ENCODE data around the gene BARX1.
"Not testable (repeated sequence)": the region's sequence is repeated elsewhere in the genome, so short reads cannot be mapped to it uniquely, and the experiment has no call there.

BARX1 gene, protein sequence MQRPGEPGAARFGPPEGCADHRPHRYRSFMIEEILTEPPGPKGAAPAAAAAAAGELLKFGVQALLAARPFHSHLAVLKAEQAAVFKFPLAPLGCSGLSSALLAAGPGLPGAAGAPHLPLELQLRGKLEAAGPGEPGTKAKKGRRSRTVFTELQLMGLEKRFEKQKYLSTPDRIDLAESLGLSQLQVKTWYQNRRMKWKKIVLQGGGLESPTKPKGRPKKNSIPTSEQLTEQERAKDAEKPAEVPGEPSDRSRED

DNA sequence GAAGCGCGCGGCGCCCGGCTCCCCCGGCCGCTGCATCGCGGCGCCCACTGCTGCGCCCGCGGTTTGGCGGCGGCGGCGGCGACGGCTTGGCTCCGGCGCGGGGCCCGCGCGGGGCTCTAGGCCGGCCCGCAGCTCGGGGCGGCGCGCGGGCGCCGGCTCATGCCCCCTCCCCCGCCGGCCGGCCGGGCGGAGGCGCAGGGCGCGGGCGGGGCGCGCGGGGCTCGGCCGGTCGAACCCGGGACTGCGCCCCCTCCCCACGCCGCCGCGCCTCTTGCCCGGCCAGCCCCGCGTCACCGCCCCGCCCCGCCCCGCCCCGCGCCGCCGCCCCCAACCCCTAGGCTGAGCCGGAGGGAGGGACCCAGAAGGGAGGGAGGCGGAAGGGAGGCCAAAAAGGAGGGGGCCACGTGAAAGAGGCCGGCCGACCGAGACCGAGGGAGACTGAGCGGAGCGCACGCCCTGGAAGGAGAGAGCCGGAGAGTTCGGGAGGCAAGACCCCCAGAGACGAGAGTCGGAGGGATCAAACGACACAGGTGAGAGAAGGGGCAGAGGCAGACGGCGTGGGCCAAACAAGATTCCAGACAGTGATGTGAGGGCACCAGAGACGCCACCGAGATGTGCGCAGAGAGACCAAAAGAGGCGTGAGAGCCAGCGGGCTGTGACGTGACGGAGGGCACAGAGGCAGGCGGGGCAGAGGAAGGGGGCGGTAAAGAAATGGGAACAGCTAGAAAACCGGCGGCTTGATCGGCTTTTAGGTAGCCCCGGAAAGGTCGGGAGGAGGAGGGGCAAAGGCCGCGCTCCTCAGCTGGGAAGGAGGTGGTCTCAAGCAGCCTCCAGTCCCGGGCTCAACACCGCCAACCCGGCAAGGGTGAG, at the start of gene BARX1:
Gene BARX1 (minus strand): TSS at position 245 of the 870 bp plus-strand sequence. CDS start 209 bp downstream, at position 36.
- no peak for DNase-seq (ENCODE audit: low spot score)

DNA sequence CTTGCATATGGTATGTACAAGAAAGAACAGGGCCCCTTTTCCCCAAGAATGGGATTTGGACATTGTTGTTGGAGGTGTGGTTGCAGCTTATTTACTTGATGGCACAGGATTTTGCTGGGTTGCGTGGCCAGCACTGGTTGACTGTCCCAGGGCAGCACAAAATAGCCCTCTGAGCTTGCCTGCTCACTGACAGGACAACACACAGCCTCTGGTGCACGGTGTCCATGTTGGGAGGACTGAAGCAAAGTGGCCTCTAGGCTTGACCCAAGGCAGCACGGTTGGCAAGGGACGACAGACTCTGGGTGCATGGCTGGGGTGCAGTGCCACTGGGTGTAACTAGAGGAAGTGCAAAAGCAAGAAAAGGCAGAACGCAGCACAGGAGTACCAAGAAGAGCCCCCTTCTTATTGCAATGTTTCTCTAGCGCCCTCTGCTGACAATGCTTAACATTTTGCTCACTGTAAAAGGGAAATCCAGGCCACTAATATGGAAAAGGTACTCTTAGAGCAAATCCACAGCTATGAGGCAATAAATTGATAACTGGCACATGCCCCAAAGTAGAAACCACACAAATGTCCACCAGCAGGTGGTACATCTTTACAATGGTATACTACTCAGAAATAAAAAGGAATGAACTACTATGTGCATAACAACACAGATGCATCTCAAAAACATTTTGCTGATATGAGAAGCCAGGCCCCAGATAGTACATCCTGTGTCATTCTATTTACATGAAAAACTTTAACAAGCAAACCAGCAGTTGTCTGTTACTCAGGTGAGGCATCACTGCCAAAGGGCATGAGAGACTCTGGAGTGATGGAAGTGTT, 47.4 kb upstream of the BARX1 start:
- DNase-seq (ENCODE audit: low spot score): peak; percentile 15

DNA sequence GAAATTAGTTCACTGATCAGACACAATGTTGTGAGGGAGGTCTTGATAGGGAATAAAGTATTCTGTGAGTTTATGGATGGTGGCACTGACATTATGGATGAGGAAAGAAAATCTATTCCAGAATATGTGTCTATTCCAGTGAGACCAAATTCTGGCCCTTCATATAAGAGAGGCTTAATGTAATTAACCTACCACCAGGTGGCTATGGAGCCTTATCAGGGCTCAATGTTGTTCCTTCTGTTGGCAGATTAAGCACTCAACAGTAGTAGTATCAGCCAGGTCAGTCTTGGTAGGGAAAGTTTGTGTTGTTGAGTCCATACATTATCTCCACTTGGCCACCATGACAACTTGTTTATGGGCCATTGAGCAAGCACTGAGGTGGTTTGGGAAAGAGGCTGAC, 41.7 kb upstream of the BARX1 start:
- no peak for DNase-seq (ENCODE audit: low spot score)

DNA sequence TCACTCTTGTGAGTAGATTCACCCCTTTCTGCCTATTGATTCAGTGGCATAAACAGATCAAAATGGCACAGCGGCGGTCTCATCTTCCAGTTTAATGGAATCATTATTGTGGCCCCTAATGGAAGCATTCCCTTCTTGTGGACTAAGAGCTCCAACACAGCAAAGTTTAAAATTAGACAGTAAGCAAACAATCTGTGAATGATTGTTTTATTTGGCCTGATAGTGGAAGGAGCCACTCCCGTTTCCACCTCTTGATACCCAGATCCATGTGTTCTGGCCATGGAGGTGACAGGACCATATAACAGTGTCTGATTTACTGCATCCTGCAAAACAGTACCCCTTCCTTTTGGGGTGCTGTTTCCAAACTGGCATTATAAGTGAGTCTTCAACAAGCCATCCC, 41.2 kb upstream of the BARX1 start:
- no peak for DNase-seq (ENCODE audit: low spot score)

DNA sequence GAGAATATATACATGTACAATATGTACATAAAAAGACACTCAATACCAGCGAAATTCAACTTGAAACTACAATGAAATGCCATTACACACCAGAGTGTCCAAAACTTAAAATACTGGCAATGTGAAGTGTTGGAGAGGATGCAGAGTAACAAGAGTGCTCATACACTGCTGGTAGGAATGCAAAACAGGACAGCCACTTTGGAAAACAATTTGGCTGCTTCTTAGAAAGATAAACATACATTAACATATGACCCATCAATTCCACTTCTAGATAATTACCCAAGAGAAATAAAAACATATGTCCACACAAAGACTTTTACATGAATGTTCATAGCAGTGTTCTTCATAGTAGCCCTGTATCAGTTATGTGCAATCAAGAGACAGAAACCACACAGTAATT, 39.4 kb upstream of the BARX1 start:
- DNase-seq (ENCODE audit: low spot score): no peak

DNA sequence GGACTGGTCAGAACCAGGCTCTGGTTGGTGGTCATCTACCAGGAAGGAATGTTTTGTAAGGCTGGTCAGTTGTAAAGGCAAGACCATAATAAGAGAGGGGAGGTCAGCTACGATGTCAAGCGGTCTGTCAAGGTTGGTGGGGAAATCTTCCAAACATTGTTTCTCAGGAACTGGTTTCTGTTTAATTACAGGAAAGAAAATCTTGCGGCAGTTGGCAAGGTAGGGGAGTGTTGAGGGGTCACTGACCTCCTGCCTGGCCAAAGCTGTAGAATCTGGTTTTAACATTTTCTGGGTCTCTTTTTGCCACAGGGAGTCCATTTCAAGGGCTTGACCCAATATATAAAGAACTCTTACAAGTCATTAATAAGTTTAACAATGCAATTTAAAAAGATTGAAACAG, 39.0 kb upstream of the BARX1 start:
- DNase-seq (ENCODE audit: low spot score): no peak

DNA sequence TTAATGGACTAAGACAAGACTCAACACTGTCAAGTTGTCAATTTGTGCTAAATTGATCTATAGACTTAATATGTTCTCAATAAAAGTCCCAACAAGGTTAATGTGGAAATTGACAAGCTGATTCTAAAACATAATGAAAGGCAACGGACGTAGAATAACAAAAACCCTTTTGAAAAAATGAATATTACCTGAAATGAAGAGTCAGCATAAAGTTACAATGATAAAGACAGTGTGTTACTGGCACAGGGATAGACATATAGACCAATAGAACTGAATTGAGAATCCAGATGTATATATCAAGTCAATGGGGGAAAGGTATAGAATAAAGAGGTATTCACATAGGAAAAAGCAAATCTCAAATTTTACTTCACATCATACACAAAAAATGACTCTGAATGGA, 37.7 kb upstream of the BARX1 start:
- no peak for DNase-seq (ENCODE audit: low spot score)

DNA sequence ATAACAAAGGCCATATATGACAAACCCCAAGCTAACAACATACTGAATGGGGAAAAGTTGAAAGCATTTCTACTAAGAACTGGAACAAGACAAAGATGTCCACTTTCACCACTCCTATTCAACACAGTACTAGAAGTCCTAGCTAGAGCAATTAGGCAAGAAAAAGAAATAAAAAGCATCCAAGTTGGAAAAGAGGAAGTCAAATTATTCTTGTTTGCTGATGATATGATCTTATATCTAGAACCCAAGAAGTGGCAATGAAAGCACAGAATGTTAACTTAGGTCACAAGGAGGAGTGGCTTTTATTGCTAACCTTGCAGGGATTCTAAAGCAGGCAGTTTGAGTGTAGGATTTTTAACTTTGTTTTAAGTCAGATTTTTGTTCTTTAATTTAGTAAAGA, 35.3 kb upstream of the BARX1 start:
- DNase-seq (ENCODE audit: low spot score): no peak

DNA sequence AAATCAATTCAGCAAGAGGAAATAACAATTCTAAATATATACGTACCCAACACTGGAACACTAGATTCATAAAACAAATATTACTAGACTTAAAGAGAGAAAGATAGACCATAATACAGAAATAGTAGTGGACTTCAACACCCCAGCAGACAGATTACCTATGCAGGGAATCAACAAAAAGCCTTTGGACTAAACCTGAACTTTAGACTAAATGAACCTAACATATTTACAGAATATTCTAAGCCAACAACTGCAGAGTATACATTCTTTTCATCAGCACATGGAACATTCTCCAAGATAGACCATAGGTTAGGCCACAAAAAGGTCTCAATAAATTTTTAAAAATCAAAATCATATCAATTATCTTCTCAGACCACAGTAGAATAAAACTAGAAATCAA, 32.9 kb upstream of the BARX1 start:
- DNase-seq (ENCODE audit: low spot score): no peak

DNA sequence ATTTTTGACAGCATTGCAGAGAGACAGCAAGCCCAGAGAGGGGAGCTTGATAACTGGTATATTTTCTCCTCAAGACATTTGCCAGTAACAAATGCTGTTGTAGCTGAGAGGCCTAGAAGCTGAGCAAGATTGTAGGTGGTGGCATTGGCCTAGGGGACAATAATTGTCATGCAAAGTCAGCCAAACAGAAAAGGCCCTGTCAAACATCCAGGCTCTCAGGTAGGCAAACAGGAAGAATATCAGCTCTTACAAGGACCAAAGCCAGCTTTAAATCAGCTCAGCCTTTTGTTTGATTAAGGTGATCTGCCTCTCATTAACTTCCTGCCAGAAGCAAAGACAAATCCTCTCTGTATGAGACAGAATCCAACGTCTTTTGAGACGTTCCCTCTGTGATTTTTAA, 29.7 kb upstream of the BARX1 start:
- DNase-seq (ENCODE audit: low spot score): no peak

DNA sequence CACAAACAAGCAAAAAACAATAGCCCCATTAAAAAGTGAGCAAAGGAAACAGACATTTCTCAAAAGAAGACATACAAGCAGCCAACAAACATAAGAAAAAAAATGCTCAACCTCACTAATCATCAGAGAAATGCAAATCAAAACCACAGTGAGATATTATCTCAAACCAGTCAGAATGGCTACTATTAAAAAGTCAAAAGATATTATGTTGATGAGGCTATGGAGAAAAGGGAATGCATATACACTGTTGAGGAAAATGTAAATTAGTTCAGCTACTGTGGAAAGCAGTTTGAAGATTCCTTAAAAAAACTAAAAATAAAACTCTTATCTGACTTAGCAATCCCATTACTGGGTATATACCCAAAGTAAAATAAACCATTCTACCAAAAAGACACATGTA, 28.7 kb upstream of the BARX1 start:
- DNase-seq (ENCODE audit: low spot score): no peak

DNA sequence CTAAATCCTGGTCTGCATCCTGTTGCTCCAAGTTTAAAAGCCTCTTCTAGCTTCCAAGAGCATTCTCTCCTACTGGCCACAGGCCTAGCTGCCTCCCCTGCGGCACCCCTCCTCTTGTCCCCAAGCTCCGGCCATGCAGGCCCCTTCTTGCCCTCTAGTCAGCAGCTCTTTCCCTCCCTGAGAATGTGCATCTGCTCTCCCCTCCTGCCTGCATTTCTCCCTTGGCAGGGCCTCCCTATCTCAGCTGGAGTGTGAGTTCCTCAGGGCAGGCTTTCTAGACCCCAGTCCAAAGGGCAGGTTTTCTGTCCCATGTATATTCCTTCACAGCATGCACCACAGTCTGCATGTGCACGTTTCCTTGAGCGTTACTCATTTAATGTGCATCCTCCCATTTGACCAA, 24.6 kb upstream of the BARX1 start:
- no peak for DNase-seq (ENCODE audit: low spot score)

DNA sequence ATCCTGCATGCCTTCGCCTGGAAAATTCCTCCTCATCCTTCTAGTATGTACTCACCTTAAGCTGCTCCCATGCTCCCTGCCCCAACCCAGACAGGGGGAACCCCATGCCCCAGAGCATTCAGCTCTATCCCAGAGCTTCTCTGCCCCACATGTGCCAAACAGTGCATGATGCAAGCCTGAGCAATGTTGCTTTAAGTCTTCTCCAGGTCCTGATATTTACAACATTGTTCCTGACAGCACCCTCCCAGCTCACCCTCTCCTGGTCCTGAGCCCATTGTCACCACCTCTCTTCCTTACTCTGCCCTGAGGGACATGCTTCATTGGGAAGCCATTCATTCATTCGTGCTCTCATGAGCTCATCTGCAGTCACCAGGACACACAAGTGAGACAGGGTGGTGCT, 23.4 kb upstream of the BARX1 start:
- DNase-seq (ENCODE audit: low spot score): no peak

DNA sequence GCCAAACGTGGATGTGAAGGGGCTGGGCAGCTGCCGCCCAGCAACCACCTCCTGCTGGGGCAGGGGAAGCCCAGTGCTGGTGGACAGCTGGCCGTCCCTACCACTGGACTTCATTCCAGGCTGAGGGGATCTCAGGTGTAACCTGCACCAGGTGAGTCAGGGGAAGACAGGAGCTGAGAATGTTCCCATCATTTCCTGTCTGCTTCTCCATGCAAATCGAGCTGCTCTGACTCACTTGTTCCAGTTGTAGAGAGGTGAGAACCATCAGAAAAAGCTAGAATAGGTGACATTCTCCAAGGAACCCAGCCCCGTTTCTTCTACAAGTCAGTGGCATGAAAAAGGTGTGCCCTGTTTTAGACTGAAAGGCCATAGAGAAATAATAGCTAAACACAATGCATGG, 21.8 kb upstream of the BARX1 start:
- no peak for DNase-seq (ENCODE audit: low spot score)

DNA sequence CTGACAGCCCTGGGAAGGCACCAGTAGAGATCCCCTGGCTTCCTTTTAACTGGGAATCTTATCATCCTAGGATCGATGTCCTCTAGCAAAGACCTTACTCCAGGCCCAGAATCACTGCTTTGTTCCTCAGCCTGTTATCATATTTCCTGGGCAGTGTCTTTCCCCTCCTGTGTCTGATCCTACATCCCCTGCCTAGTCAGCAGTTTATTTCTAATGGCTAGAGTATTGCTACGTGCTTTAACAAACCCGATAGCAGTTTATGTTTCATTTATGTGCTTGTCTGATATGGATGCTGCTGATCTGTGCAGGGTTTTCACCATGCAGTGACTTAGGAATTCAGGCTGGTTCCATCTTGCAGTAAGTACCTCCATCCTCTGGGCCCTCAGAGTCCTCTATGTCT, 20.9 kb upstream of the BARX1 start:
- DNase-seq (ENCODE audit: low spot score): no peak

DNA sequence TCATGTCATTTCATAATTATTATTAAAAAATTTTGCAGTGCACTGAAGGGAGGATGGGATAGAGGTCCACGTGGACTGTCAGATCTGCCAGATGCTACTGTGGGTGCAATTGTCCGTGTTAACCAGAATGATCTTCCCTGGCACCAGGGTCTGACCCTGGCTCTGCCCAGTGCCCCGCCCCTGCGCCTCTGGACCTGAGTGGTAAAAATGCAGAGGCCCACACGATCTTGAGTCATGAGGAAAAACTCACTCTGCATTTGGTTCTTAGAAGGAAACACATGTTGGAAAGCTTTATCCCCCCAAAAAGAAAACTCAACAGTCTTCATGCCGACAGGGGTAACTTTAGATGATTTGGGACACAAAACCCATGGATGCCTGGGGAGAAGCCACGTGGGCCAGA, 20.1 kb upstream of the BARX1 start:
- no peak for DNase-seq (ENCODE audit: low spot score)

DNA sequence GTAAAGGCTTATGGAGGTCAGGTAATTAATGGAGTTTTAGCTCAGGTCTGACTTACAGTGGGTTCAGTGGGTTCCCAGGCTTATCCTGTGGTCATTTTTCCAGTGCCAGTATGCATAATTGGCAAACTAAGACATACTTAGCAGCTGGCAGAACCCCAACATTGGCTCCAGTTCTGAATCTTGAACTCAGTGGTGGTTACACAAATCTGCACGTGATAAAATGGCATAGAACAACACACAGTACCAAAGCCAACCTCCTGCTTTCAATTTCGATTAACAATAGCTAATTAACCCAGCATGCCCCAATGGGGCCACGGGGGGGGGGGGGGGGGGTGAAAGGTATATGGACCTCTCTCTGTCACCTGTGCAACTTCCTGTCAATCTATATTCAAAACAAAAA, 19.0 kb upstream of the BARX1 start:
- DNase-seq (ENCODE audit: low spot score): no peak

DNA sequence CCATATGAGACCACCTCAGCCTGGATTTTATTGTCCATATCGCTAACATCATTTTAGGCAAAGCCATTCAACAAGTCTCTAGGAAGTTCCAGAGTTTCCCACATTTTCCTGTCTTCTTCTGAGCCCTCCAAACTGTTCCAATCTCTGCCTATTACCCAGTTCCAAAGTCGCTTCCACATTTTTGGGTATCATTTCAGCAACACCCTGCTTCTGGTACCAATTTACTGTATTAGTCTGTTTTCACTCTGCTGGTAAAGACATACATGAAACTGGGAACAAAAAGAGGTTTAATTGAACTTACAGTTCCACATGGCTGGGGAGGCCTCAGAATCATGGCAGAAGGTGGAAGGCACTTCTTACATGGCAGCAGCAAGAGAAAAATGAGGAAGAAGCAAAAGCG, 17.5 kb upstream of the BARX1 start:
- DNase-seq (ENCODE audit: low spot score): not testable (repeated sequence)

DNA sequence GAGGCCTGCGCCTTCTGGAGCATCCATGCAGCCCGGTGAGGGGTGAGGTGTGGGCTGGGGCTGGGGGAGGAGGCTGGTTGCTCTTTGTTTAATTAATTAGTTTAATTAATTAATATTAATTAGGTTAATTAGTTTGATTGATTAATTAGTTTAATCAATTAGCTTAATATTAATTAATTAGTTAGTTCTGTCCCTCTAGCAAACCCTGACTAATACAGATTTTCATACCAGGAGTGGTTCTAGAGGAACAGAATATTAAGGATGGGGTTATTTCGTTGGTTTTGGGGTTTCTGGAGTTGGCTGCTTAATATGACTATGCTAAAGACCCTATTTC, 14.1 kb upstream of the BARX1 start:
- no peak for DNase-seq (ENCODE audit: low spot score)

DNA sequence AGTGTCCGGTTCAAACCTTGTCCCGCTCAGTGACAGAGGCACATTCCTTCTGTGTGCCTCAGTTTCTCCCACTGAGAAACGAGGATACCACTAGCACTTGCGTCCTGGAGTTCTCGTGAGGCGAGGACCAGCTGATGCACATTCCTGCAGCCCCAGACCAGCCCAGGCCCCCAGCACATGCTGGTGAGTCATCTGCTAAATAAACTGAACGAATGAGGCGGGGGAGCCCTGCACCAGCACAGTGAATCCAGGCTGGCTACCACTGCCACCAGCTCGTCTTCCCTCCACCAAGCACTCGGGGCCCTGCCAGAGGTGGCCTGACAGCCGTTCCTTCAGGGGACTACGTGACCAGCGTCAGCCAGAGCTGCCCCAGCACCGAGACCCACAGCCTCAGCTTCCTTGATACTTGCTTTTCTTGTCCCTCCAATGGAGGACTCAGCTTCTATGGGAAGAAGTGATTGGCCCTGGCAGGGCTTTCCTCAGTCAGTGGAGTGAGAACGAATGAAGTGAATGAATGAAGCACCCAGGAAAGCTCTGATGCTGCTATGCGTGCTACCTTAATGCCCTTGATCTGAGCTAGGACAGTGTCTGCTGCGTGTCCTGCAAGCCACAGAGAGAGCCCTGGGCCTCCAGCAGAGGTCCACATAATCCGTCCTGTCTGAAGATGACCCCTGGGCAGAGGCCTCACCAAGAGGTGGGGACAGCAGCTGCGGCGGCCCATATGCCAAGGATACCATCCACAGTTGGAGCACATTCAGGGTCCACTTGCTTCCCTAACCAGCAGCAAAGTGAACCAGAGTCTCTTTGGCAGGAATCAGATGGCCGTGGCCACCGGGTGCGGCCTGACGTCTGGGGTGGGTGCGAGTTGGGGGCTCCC, 13.5 kb upstream of the BARX1 start:
- DNase-seq (ENCODE audit: low spot score): no peak

DNA sequence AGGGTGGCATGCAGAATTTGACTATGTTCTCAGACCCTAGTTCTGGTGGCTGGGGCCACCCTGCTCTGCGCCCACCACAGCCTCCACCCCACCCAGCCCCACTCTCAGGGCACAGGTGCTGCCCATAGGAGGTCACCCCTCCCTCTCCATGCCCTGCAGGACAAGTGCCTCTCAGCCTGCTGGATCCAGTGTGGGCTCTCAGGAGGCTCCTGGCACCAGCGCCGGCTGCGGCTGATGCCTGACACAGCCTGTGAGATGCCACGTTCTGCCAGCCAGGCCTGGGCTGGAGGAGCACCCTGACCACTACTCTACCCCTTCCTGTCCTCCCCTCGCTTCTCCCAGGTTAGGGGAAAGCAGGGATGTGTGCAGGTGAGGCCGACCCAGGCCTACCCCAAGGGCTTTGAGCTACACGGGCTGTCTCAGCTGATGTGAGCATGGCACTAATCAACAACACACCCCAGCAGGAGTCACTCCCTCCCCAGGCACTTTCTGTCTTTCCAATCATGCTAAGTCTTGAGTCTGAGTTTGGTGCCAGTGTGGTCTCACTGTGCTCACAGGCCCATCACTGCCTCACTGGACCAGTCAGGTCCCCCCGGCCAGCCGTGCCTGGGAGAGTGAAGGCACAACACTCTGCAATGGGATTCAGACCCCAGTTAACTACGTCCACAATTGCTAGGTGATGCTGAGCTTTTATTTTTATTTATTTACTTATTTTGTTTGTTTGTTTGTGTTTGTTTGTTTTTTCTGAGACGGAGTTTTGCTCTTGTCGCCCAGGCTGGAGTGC, 12.1 kb upstream of the BARX1 start:
- no peak for DNase-seq (ENCODE audit: low spot score)
